OCI-M1 (cell line): ENCODE data around the gene GADD45B.
"Not testable (repeated sequence)": the region's sequence is repeated elsewhere in the genome, so short reads cannot be mapped to it uniquely, and the experiment has no call there.

Experiments used
- DNase-seq: peaks from one replicate; lab custom pipeline; 2025; lab: John Stamatoyannopoulos, UW

GADD45B gene

GRCh38 chr19:2469102-2469914 lies 6.6 kb upstream of the GADD45B start:
- peak; percentile 15 for DNase-seq

GRCh38 chr19:2469915-2470200 lies 6.1 kb upstream of the GADD45B start:
- DNase-seq, result not testable (repeated sequence)

GRCh38 chr19:2474232-2475017 lies 1.5 kb upstream of the GADD45B start:
- peak; percentile 88 for DNase-seq

DNA sequence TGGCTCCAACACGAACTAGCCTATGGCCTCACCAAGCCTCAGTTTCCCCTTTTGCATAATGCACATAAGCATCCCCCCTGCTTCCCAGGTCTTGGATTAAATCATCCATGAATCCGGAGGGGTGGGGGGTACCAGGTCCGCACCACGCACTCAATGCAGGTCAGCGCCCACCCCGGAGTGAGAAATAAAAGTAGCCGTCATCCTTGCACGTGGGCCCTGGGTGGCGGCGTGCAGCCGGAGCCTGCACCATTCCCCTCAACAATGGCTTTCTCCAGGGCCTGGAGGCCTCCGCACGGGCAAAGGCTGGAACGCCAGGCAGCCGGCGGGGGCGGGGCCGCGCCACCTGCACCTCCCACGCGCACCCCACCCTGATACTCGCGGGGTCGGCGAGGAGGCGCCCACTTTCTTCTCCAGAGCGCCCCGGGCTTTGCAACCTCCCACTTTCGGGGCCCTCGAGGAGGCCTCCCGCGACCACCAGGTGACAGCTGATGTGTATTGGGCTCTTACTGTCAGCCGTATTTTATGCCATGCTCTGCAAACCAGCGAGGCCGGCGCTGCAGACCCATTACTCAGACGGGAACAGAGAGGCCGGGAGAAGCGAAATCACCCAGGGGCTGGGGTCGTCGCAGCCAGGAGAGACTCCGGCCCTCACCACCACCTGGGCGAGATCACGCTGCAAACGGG lies 767 bp upstream of the GADD45B start:
- peak; percentile 63 for DNase-seq

- peak; percentile 35 for DNase-seq
Measured at GRCh38 chr19:2476451-2477140, 669 bp downstream of the GADD45B start.

DNA sequence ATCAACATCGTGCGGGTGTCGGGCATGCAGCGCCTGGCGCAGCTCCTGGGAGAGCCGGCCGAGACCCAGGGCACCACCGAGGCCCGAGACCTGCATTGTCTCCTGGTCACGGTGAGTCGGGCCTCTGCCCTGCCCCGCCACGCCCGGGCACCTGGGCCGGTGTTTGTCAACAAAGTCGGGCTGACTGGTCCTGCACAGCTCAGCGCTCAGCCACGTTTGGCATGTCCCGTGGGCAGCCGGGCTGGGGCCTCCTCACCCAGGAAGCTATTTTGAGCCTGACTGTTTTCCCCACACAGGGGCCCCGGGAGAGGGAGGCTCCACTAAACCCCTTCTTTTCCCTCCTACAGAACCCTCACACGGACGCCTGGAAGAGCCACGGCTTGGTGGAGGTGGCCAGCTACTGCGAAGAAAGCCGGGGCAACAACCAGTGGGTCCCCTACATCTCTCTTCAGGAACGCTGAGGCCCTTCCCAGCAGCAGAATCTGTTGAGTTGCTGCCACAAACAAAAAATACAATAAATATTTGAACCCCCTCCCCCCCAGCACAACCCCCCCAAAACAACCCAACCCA lies 1.3 kb downstream of the GADD45B start:
- DNase-seq, result no peak

GRCh38 chr19:2477732-2478191 lies 1.8 kb downstream of the GADD45B start:
- DNase-seq, result no peak

DNA sequence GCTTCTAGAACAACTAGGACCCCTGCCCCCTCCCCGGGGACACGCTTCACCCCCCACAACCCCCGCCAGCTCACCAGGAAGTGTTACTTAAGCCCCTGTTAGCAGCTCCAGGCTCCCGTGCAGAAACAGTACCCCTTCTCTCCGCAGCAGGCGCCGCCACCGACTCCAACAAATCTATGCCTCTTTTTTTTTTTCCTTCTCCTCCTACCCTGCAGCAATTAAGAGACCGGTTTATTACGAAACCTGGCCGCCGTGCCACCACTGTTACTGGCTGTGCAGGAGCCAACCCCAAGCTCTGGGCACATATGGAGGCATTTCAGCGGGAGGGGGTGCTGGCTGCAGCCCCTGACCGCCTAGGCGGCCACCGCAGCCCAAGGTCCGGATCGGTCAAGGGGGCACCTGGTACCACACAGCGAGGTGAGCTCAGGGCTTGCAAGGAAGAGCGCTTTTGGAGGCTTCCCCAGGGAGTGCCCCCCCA lies 2.4 kb downstream of the GADD45B start:
- DNase-seq, result peak; percentile 71

GRCh38 chr19:2478756-2479555 lies 3.0 kb downstream of the GADD45B start:
- peak; percentile 62 for DNase-seq

DNA sequence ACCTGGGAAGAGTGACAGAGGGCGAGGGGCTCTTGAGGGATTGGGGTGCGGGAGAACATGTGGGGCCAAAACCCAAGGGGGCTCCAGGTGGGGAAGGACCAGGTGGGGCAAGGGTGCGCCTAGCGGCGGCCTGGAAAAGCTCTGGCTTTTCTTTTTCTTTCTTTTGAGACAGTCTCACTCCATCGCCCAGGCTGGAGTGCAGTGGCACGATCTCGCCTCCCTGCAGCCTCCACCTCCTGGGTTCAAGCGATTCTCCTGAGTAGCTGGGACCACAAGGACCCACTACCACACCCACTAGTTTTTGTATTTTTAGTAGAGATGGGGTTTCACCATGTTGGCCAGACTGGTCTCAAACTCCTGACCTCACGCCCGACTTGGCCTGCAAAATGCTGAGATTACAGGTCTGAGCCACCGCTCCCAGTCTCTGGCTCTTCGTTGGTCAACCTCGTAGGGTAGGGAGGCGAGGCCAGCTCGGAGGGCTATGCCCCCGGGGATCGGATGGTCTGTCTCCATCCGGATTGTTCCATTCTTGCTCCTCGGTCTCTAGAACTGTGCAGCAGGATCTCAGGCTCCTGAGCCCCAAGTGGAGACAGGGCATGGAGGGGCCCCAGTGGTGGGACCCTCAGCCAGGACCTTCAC lies 3.7 kb downstream of the GADD45B start:
- no peak for DNase-seq

GRCh38 chr19:2481466-2481865 lies 5.5 kb downstream of the GADD45B start:
- no peak for DNase-seq

GRCh38 chr19:2482354-2483038 lies 6.6 kb downstream of the GADD45B start:
- no peak for DNase-seq

GRCh38 chr19:2483084-2483483 lies 7.2 kb downstream of the GADD45B start:
- no peak for DNase-seq

- no peak for DNase-seq
Measured at GRCh38 chr19:2483484-2484151, 7.7 kb downstream of the GADD45B start.

GRCh38 chr19:2484178-2484937 lies 8.4 kb downstream of the GADD45B start:
- no peak for DNase-seq

- no peak for DNase-seq
Measured at GRCh38 chr19:2485428-2485827, 9.5 kb downstream of the GADD45B start.

DNA sequence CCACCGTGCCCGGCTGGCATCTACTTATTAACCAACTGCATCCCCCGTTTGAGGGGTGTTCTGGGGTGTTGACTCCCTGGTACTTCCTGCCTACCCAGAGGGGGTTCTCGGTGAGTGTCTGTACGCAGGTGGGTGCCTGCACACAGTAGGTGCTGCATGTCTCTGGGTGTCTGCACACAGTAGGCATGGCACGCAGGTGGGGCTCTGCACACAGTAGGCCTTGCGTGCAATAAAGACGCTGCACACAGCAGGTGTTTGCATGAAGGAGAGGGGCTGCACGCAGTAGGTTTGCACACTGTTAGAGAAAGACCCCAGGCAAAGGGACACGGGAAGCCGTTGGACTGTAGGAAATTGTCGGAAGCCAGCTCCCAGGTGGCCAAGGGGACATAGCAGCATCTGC lies 11.2 kb downstream of the GADD45B start:
- DNase-seq, result no peak

- DNase-seq, result no peak
Measured at GRCh38 chr19:2487842-2488241, 11.9 kb downstream of the GADD45B start.
